Hepatocyte (in vitro differentiated cells): ENCODE results near the gene CDC23.

ENCODE experiments used
- EZH2 ChIP-seq: fragments of 200-600 bp; sonication (generic); IDR thresholded peaks from 2 replicates; pipeline ENCODE4 v1.6.1; 2016; ENCODE audit warnings: antibody characterized with exemption, mild to moderate bottlenecking, borderline replicate concordance
- TF ChIP-seq, protein P1 (sequence below): fragments of 200-600 bp; sonication (generic); IDR thresholded peaks from 2 replicates; pipeline ENCODE4 v1.5.1; 2016; ENCODE audit warnings: antibody characterized with exemption, mild to moderate bottlenecking; ENCODE audit not compliant: poor library complexity

DNA sequence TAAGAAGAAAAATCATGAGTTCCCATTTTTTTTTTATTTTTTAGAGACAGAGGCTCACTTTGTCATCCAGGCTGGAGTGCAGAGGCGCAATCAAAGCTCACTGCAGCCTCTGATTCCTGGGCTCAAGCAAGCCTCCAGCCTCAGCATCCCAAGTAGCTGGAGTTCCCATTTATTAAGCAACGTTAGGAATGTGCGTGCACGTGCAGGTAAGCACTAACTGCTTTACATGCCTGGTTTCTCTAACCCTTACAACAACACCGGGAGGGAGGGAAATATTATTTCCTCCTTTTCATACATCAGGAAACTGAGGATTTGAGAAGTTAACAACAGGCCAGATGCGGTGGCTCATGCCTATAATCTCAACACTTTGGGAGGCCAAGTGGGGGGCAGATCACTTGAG, 16.3 kb upstream of the CDC23 start:
- TF ChIP-seq, protein P1, sequence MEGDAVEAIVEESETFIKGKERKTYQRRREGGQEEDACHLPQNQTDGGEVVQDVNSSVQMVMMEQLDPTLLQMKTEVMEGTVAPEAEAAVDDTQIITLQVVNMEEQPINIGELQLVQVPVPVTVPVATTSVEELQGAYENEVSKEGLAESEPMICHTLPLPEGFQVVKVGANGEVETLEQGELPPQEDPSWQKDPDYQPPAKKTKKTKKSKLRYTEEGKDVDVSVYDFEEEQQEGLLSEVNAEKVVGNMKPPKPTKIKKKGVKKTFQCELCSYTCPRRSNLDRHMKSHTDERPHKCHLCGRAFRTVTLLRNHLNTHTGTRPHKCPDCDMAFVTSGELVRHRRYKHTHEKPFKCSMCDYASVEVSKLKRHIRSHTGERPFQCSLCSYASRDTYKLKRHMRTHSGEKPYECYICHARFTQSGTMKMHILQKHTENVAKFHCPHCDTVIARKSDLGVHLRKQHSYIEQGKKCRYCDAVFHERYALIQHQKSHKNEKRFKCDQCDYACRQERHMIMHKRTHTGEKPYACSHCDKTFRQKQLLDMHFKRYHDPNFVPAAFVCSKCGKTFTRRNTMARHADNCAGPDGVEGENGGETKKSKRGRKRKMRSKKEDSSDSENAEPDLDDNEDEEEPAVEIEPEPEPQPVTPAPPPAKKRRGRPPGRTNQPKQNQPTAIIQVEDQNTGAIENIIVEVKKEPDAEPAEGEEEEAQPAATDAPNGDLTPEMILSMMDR = no peak
- no peak for TF ChIP-seq EZH2
